GM20000 (cell line): ENCODE measurements around the gene GTF2F1.
"Not testable (repeated sequence)": the region's sequence is repeated elsewhere in the genome, so short reads cannot be mapped to it uniquely, and the experiment has no call there.

Source experiments
- DNase-seq: peaks from one replicate; pipeline ENCODE4 v3.0.0; 2012; ENCODE audit warnings: low spot score
- TF ChIP-seq, protein P1 (sequence below): IDR thresholded peaks from 2 replicates; pipeline ENCODE4 v1.5.1; 2012; ENCODE audit warnings: mild to moderate bottlenecking, control low read depth; ENCODE audit errors: extremely low read depth, missing control alignments

The GTF2F1 gene

GRCh38 chr19:6357174-6357573 is 35.8 kb downstream of the GTF2F1 start:
- no peak for DNase-seq
- TF ChIP-seq, protein P1, sequence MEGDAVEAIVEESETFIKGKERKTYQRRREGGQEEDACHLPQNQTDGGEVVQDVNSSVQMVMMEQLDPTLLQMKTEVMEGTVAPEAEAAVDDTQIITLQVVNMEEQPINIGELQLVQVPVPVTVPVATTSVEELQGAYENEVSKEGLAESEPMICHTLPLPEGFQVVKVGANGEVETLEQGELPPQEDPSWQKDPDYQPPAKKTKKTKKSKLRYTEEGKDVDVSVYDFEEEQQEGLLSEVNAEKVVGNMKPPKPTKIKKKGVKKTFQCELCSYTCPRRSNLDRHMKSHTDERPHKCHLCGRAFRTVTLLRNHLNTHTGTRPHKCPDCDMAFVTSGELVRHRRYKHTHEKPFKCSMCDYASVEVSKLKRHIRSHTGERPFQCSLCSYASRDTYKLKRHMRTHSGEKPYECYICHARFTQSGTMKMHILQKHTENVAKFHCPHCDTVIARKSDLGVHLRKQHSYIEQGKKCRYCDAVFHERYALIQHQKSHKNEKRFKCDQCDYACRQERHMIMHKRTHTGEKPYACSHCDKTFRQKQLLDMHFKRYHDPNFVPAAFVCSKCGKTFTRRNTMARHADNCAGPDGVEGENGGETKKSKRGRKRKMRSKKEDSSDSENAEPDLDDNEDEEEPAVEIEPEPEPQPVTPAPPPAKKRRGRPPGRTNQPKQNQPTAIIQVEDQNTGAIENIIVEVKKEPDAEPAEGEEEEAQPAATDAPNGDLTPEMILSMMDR: no peak

DNA sequence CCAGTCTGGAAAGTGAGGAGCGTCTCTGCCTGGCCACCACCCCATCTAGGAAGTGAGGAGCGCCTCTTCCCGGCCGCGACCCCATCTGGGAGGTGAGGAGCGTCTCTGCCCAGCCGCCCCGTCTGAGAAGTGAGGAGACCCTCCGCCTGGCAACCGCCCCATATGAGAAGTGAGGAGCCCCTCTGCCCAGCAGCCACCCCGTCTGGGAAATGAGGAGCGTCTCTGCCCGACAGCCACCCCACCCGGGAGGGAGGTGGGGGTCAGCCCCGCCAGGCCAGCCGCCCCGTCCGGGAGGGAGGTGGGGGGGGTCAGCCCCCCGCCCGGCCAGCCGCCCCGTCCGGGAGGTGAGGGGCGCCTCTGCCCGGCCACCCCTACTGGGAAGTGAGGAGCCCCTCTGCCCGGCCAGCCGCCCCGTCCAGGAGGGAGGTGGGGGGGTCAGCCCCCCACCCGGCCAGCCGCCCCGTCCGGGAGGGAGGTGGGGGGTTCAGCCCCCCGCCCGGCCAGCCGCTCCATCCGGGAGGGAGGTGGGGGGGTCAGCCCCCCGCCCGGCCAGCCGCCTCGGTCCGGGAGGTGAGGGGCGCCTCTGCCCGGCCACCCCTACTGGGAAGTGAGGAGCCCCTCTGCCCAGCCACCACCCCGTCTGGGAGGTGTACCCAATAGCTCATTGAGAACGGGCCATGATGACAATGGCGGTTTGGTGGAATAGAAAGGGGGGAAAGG is 37.5 kb downstream of the GTF2F1 start:
- DNase-seq: not testable (repeated sequence)

DNA sequence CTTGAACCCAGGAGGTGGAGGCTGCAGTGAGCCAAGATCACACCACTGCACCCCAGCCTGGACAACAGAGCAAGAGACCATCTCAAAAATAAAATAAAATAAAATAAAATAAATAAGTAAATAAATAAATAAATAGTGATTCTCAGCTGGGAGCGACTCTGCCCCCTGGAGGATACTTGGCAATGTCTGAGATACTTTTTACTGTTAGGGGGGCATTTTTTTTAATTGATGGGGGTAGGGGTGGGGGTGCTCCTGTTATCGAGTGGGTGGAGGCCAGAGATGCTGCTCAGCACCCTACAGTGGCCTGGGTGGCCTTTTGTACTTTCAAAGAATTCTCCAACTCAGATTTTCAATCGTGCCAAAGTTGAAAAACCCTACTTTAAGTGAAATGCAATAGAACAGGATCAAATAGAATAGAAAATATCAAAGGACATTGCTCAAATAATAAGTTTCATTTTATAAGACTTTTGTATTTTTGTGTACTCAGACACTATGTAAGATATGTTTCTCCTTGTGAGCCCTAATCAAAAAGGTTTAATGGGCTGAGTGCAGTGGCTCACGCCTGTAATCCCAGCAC is 38.8 kb downstream of the GTF2F1 start:
- DNase-seq: no peak

GRCh38 chr19:6352381-6353165 is 40.4 kb downstream of the GTF2F1 start:
- TF ChIP-seq, protein P1: no peak
- no peak for DNase-seq

More for the DNA sequence above, 38.8 kb downstream of the GTF2F1 start:
- TF ChIP-seq, protein P1: peak; percentile 2

DNA sequence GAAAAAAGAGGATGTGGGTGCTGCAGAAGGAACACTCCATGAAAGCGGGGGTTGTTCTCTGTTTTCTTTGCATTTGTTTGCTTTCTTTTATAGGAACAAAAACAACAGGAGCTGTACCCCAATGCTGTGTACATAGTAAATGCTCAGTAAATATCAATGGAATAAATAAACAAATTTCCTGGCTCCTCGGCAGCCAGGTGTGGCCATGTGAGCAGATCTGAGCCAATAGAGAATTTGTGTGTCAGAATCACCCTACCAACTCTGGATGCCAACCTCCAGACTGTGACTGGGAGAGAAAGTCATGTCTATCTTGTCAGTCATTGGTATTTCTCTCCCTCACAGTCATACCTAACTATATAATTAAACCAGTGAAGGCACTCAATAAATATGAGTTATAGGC is 42.3 kb downstream of the GTF2F1 start:
- TF ChIP-seq, protein P1: no peak

GRCh38 chr19:6349271-6349670 is 43.7 kb downstream of the GTF2F1 start:
- not testable (repeated sequence) for DNase-seq

More for the DNA sequence above, 42.3 kb downstream of the GTF2F1 start:
- DNase-seq: no peak

GRCh38 chr19:6343462-6343861 is 49.5 kb downstream of the GTF2F1 start:
- no peak for DNase-seq
- TF ChIP-seq, protein P1: no peak

- no peak for DNase-seq
- TF ChIP-seq, protein P1: no peak
Observed at GRCh38 chr19:6340493-6341201, 52.3 kb downstream of the GTF2F1 start.
